GM21786 (cell line): ENCODE measurements around the gene MTHFSD.
A peak's percentile ranks its signal among the peaks of the same experiment; 100 is the strongest.
"Not testable (repeated sequence)": the region's sequence is repeated elsewhere in the genome, so short reads cannot be mapped to it uniquely, and the experiment has no call there.

Source experiments
- ATAC-seq: cut with Tn5 transposase; IDR thresholded peaks from one replicate; pipeline ENCODE4 v1.9.1; 2021; ENCODE audit not compliant: unreplicated experiment

MTHFSD gene, protein sequence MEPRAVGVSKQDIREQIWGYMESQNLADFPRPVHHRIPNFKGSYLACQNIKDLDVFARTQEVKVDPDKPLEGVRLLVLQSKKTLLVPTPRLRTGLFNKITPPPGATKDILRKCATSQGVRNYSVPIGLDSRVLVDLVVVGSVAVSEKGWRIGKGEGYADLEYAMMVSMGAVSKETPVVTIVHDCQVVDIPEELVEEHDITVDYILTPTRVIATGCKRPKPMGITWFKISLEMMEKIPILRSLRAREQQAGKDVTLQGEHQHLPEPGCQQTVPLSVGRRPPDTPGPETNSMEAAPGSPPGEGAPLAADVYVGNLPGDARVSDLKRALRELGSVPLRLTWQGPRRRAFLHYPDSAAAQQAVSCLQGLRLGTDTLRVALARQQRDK

GRCh38 chr16:86554917-86555703 is at the start of gene MTHFSD:
Gene MTHFSD (minus strand): TSS chr16:86555235. CDS start chr16:86555184, 51 bp downstream.
- peak; percentile 86 for ATAC-seq

DNA sequence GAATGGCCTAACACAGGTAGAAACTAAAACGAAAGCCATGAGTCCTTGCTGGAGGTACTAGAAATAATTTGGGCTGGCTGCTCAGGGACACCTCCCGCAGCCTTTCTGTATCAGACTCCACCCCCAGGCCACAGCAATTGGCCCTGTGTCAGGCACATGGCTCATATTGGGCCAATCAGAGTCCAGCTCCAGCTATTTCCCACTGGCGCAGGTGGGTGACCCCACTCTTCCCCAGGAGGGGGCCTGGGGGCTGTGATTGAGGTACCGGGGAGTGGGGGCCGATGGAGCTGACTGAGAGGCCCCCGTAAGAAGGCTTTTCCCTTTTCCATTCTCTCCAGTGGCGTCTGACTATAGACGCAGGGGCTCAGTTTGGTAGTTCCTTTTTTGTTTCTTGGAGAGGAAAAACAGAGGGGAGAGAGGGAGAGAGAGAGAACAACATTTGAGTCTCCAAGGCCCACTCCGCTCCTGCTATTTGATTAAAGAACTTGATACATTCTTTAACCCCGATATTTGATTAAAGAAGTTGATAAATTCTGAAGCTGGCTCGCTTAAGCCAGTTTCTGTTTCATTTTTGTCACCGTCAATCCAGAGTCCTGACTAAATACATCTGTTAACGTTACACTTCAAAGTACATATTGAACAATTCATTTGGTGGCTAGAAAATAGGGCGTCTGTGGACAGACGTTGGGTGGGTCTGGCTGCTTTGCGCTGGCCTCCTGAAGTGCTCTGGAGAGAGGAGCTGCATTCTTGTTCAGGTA is 49.6 kb upstream of the MTHFSD start:
- ATAC-seq, result no peak

GRCh38 chr16:86602521-86602920 is 47.5 kb upstream of the MTHFSD start:
- ATAC-seq, result no peak

DNA sequence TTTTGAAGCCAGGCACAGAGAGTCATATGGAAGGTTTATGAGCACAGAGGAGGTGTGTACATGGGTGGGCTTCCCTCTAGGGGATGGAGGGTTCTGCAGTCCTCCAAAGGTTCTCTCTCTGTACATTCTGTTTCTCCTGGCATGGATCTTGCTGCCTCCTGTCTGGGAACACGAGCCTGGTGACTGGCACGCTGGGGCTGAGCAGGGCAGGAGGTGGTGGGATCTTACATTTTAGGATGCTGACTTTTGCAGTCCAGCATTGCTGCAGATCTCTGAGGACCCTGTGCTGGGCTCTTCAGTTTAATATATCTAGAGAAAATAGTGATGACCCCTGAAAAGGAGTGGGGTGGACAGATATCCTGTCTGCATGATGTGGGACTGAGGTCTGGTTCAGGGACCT is 46.3 kb upstream of the MTHFSD start:
- no peak for ATAC-seq

- no peak for ATAC-seq
Measured at GRCh38 chr16:86598607-86599565, 43.9 kb upstream of the MTHFSD start.

- no peak for ATAC-seq
Measured at GRCh38 chr16:86597880-86598606, 43.0 kb upstream of the MTHFSD start.

GRCh38 chr16:86597126-86597879 is 42.3 kb upstream of the MTHFSD start:
- no peak for ATAC-seq

- no peak for ATAC-seq
Measured at GRCh38 chr16:86595983-86596605, 41.1 kb upstream of the MTHFSD start.

- ATAC-seq, result no peak
Measured at GRCh38 chr16:86594721-86595120, 39.7 kb upstream of the MTHFSD start.

GRCh38 chr16:86593913-86594620 is 39.0 kb upstream of the MTHFSD start:
- ATAC-seq, result no peak

GRCh38 chr16:86591270-86591669 is 36.2 kb upstream of the MTHFSD start:
- no peak for ATAC-seq

DNA sequence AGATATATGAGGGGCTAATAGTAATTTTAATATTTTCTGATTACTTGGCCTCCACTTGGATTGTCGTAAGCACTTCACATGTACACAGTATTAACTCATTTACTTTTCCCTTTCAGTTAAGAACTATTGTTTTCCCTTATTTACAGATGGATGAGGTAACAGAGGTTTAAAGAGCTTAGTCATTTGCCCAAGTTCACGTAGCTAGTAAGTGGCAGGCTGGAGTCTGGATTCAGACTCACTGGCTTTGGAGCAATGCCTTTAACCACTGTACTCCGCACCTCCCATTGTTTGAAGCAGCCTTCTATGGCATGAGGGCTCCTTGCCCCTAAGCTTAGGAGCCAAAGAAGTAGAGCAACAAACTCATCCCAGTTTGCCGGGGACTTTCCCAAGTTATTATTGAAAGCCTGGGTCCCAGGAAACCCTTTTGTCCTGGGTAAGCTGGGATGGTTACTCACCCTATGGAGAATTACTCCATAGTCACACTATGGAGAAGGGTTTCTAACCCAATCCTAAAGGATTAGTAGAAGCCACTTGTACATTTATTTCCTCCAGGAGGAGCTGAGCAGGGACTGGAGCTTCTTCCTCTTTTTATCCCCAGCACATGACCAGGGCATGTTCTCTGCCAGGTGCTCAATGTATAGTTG is 35.6 kb upstream of the MTHFSD start:
- ATAC-seq, result no peak

DNA sequence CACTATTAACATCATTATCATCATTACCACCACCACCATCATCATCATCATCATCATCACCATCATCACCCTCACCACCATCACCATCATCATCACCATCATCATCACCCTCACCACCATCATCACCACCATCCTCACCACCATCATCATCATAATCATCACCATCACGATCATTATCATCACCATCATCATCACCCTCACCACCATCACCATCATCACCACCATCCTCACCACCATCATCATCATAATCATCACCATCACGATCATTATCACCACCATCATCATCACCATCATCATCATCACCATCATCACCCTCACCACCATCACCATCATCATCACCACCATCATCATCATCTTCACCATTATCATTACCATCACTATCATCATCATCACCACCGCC is 32.9 kb upstream of the MTHFSD start:
- ATAC-seq, result not testable (repeated sequence)

DNA sequence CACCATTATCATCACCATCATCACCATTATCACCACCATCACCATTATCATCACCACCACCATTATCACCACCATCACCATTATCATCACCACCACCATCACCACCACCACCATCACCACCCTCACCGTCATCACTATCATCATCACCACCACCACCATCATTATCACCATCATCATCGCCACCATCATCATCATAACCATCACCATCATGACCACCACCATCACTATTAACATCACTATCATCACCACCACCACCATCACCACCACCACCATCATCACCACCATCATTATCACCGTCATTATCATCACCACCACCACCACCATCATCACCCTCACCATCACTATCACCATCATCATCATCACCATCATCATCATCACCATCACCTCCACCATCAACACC is 32.5 kb upstream of the MTHFSD start:
- no peak for ATAC-seq

DNA sequence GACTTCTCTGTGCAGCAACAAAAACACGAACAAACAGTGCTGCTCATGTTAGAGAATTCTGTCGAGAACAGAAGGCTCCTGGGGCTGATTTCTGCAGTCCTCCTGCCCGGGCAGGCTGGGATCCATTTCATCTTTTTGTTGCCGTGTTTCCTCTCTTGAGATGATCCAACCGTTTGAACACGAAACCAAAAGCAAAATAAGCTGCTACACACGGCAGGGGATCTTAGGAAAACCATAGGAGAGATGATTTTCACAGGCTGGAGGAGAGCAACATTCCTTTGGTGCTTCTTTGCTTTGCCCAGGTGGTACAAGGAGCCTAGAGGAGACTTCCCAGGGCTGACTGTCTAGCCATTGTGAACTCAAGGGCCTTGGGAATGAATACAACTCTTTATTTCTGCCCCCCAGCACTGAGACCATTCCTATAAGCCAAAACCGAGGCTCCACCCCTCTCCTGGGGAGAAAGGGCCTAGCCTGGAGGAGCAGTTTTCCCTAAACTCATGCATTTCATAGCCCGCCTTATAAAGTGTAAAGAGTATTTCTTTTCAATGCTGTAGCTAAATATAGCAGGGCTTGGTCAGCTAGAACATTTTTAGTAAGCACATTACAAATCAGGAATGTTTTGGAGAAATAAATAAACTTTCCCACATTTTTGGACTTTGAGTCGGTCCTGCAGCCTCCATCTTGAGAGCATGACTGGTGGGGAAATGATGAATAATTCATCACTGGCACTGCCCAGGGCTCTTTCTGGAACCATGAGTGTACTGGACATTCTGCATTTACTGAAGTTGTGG is 31.0 kb upstream of the MTHFSD start:
- ATAC-seq, result no peak
